HG02938 (cell line): ENCODE results near the gene PFKM.

Source experiments
- ATAC-seq: cut with Tn5 transposase; IDR thresholded peaks from one replicate; pipeline ENCODE4 v1.9.1; 2021; ENCODE audit warnings: mild to moderate bottlenecking, moderate library complexity; ENCODE audit not compliant: unreplicated experiment

Gene PFKM

DNA sequence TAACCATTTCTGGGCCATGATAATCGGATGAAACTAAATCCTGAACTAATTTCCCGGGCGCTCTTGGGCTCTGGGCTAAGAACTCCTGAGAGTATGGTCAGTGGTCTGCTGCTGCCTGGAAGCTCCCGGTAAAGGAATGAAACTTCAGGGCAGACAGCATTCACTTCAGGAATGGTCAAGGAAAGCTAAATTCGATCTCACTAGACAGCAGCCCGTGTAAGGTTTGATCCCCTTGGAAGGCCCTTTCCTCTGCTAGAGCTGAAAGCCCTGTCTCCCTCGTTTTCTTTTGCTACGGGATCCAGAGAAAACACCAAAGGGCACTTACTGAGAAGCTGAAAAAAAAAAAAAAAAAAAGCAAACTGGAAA lies 37.5 kb downstream of the PFKM start:
- no peak for ATAC-seq

GRCh38 chr12:48157018-48157888 lies 38.1 kb downstream of the PFKM start, which contains the start of gene ASB8:
Gene ASB8 (minus strand): TSS chr12:48157515. CDS start chr12:48153496, 4,019 bp downstream.
- ATAC-seq: peak; percentile 83

DNA sequence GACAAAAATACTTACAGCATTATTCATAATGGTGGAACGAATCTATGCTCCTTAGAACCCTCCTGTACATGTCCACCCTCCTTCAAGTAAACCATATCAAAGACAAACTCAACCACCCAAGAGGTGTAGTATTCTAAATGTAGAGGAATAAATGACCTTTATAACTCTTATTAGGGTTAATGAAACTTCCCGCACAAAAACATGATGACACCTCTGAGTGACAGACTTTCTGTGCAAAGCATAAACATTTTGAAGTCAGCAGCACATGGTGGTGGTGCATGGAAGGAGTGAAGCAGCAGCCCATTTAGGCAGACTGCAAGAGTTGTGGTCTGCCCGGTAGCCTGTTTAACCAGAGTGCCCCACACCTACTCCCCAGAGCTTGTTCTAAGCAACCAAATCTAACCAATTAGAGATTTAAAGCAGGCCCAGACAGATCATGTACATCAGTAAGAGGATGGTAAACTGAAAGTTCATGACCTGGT lies 38.8 kb downstream of the PFKM start:
- no peak for ATAC-seq

GRCh38 chr12:48160046-48160445 lies 40.9 kb downstream of the PFKM start:
- no peak for ATAC-seq

GRCh38 chr12:48160807-48161206 lies 41.6 kb downstream of the PFKM start:
- ATAC-seq: no peak

DNA sequence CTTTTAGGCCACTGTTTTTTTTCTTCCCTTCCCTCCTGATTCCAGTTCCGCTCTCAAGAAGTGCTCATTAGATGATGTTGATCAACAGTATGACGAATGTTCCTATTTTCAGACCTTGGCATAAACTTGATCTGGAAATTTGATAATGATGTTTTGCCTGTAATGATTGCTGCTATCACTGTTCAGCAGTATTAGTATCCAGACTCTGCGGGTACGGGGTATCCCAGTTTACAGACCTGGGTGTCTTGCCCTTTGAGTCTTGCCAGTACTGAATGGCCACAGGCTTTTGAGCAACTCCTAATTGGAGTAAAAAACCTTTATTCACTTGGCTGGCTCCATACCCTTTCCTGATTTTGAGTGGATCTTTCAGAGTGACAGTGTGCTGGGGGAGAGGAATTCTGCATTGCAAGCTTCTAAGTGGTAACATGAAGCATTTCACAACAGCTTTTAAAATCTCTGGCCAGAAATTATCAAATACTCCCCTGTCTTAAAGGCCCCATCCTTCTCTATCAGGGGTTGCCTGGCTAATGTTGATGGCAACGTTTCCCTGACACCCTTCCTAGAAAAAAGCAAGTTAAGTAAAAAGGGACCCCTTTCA lies 44.1 kb downstream of the PFKM start:
- no peak for ATAC-seq

GRCh38 chr12:48164451-48164850 lies 45.3 kb downstream of the PFKM start:
- ATAC-seq: no peak

- no peak for ATAC-seq
These were observed 46.2 kb downstream of the PFKM start for GRCh38 chr12:48165089-48165981.

- no peak for ATAC-seq
These were observed 49.8 kb downstream of the PFKM start for GRCh38 chr12:48169011-48169410.

GRCh38 chr12:48175613-48176416 lies 56.7 kb downstream of the PFKM start:
- ATAC-seq: no peak

GRCh38 chr12:48176417-48176751 lies 57.2 kb downstream of the PFKM start:
- ATAC-seq: no peak

GRCh38 chr12:48177982-48178381 lies 58.8 kb downstream of the PFKM start:
- no peak for ATAC-seq

DNA sequence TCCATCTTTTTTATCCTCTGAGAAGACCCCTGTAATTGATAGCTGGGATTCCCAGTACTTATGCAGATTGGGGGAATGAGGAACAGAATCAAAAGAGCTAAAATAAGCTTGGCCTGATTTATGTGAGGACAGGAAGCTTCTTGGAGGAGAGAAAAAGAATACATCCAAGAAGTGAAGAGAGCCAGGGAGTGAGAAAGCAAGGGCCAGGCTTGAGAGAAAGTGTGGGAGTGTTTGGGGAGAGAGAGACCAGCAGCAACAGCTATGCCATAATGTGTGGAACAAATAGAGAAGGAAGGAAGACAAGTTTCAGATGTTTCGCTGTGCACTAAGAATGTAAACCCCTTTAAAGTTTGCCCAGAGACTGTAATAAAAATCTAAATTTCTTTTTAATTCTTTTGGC lies 60.3 kb downstream of the PFKM start:
- no peak for ATAC-seq

GRCh38 chr12:48180424-48180823 lies 61.3 kb downstream of the PFKM start:
- no peak for ATAC-seq

GRCh38 chr12:48180857-48181495 lies 61.8 kb downstream of the PFKM start:
- no peak for ATAC-seq

GRCh38 chr12:48182631-48183030 lies 63.5 kb downstream of the PFKM start:
- no peak for ATAC-seq

DNA sequence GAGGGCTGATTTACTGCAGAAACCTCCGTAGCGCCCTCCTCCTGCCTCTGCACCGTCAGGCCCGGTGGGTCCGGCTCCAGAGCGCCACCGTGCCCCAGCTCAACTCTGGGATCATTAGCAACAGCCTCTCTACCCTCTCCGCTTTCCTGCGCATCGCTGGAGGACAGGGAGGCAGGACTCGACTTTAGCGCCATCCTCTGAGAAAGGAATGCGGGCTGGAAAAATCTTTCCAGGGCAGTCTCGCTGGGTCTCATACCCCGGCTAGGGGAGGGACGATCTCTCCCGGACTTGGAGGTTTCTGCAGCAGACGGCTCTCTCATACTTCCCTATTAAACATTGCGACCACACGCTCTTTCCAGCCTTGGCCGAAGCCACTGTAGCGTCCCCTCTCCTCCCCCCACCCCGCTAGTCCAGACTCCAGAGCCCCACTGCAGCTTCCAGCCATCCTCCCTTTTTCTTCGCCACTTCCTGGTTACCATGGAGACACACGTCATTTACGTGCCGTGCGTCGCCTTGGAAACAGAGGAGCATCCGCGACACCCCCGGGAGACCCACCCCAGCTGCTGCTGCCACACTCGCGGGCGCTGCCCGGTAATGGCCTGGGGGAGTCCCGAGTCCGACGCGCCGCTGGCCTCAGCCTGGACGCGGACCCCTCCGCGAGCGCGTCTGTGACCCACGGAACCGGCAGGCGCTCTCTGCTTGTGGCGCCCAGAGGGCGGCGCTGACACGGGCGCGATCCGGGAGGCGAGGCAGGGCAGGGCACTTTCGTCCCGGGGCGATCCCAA lies 64.1 kb downstream of the PFKM start, which contains the start of gene CCDC184:
Gene CCDC184 (plus strand): TSS at position 554 of the 785 bp plus-strand sequence. CDS start 479 bp downstream, outside the sequence.
- ATAC-seq: peak; percentile 66

DNA sequence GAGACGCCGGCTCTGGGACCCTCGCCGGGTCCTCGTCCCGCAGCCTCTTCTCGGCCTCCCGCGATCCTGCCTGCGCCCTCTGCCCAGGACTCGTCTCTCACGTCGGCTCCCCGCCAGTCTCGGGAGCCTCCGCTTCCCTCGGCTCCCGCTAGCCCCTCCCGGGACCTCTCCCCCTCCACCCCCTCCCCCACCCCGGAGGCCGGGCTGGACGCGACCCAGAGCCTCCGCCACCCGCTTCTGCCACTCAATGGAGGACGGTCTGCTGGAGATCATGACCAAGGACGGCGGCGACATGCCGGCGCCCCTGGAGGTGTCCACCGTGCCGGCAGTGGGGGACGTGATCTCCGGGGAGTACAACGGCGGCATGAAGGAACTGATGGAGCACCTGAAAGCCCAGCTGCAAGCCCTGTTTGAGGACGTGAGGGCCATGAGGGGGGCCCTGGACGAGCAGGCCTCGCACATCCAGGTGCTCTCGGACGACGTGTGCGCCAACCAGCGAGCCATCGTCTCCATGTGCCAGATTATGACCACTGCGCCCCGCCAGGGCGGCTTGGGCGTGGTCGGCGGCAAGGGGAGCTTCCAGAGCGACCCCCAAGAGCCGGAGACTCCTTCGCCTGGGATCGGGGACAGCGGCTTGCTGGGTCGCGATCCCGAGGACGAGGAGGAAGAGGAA lies 64.8 kb downstream of the PFKM start:
- no peak for ATAC-seq

DNA sequence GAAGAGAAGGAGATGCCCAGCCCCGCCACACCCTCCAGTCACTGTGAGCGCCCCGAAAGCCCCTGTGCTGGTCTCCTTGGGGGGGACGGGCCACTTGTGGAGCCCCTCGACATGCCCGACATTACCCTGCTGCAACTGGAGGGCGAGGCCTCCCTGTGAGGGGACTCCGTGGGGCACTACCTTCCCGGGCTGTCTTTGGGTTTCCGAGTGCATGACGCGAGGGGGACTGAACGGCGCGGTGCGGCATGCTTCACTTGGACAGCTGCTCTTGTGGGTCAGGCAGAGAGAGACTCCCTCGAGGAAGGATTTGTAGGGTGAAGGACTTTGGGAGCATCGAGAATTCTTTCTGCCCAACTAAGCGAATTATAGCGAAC lies 65.4 kb downstream of the PFKM start:
- ATAC-seq: no peak
